ENCODE measurements around the gene ULK4. TPM values are rescaled to one million over a fixed set of nuclear protein-coding genes. Genes with fewer than 3 reads are reported as not detected.

Gene ULK4
- total and polyA plus RNA-seq, 2 of the 4 experiments (the other 2 are of a cell fraction) = 2.7 to 5.0 TPM

DNA sequence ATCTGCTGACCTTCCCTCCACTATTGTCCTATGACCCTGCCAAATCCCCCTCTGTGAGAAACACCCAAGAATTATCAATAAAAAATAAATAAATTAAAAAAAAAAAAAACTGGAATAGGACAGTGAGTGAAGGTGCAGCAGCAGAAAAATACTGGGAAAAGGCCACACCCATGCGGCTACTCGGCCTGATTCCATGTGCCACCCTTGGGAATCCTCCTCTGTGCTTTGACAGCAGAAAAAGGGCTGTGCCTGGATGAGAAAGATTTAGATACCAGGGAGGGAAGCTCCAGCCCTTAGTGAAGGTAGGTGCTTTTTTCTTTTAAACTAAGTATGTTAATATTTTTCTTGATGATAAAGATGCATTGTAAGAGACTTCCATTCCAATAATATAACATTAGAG, 654.8 kb downstream of the ULK4 start:
- Histone ChIP-seq H3K9ac (ENCODE audit: low read depth, low read length) (no peak overlapping the region), H3K36me3 (ENCODE audit: control insufficient read depth, insufficient read depth, low read length) (no peaks in the 10 kb centered on the region), H3K4me2 (ENCODE audit: low read depth, low read length) (no peak overlapping the region), H4K91ac (ENCODE audit: insufficient read depth, low read depth, low read length) (no peak overlapping the region), H4K20me1 (ENCODE audit: insufficient read depth, low read length) (no peaks in the 10 kb centered on the region), H3K9me3 (ENCODE audit: control insufficient read depth, insufficient read depth, low read length) (no peaks in the 10 kb centered on the region), H3K79me1 (ENCODE audit: low read depth in 1 of 2, low read length in 2 of 2) (no peaks in the 10 kb centered on the region), H2AFZ (replicated peaks; ENCODE audit: low read length, poor library complexity) (no peak overlapping the region), H3K4ac (ENCODE audit: low read depth, low read length) (no peak overlapping the region), H2AK9ac (replicated peaks; ENCODE audit: low read depth, low read length, poor library complexity) (no peak overlapping the region), H2AK5ac (ENCODE audit: low read depth, low read length) (no peak overlapping the region), H4K5ac (ENCODE audit: low read depth, low read length) (no peak overlapping the region), H2BK5ac (ENCODE audit: low read depth, low read length, poor library complexity, severe bottlenecking) (no peak overlapping the region), H4K8ac (ENCODE audit: low read depth in 2 of 2, low read length in 2 of 2) (no peak overlapping the region), H3K23ac (ENCODE audit: low read depth, low read length) (no peak overlapping the region), H3K18ac (ENCODE audit: low read depth, low read length) (no peak overlapping the region), H3K4me1 (ENCODE audit: control insufficient read depth, insufficient read depth, low read length) (no peaks in the 10 kb centered on the region), H2BK20ac (ENCODE audit: low read depth, low read length) (no peak overlapping the region), H3K27me3 (ENCODE audit: control insufficient read depth, insufficient read depth, low read length) (no peaks in the 10 kb centered on the region), H3K14ac (replicated peaks; ENCODE audit: low read depth, low read length) (no peak overlapping the region), H2BK120ac (ENCODE audit: low read depth, low read length) (no peak overlapping the region), H3K27ac (ENCODE audit: insufficient read depth, low read length) (no peak overlapping the region), H3K56ac (ENCODE audit: extremely low read depth, insufficient read depth, low read length) (no peak overlapping the region), H3K9me1 (ENCODE audit: insufficient read depth, low read length) (no peaks in the 10 kb centered on the region), H2BK15ac (ENCODE audit: low read depth, low read length) (no peak overlapping the region), H3K4me3 (ENCODE audit: insufficient read depth, low read depth, low read length) (no peak overlapping the region)
- dilution Hi-C loops (cut with HindIII; ENCODE audit: low sequenced_read_pairs, unreplicated experiment) = no loop called here
- BruUV-seq (replicated peaks) = no TSS peak
- no peak for TF ChIP-seq CHD1 (IDR thresholded peaks at IDR 0.05; ENCODE audit: low read depth, low read length)
- no peak for TF ChIP-seq FOS (IDR thresholded peaks at IDR 0.05; ENCODE audit: low read depth, low read length)
- TF ChIP-seq POLR2A (IDR thresholded peaks at IDR 0.05; ENCODE audit: low read depth, low read length) = no peak
- no peak for TF ChIP-seq MAZ (IDR thresholded peaks at IDR 0.05; ENCODE audit: borderline replicate concordance, low read depth, low read length)
- no peak for TF ChIP-seq RCOR1 (IDR thresholded peaks at IDR 0.05; ENCODE audit: insufficient replicate concordance, low read length)
- no peak for TF ChIP-seq RFX5 (IDR thresholded peaks at IDR 0.05; ENCODE audit: low read depth, low read length)
- no peak for TF ChIP-seq CEBPB (IDR thresholded peaks at IDR 0.05; ENCODE audit: low read depth, low read length)
- TF ChIP-seq RAD21 (IDR thresholded peaks at IDR 0.05; ENCODE audit: low read length) = no peak
- TF ChIP-seq, protein P1, sequence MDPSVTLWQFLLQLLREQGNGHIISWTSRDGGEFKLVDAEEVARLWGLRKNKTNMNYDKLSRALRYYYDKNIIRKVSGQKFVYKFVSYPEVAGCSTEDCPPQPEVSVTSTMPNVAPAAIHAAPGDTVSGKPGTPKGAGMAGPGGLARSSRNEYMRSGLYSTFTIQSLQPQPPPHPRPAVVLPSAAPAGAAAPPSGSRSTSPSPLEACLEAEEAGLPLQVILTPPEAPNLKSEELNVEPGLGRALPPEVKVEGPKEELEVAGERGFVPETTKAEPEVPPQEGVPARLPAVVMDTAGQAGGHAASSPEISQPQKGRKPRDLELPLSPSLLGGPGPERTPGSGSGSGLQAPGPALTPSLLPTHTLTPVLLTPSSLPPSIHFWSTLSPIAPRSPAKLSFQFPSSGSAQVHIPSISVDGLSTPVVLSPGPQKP (IDR thresholded peaks at IDR 0.05; ENCODE audit: borderline replicate concordance, low read depth, low read length) = no peak
- no peak for TF ChIP-seq SMC3 (IDR thresholded peaks at IDR 0.05; ENCODE audit: low read depth, low read length)
- no peak for TF ChIP-seq BHLHE40 (IDR thresholded peaks at IDR 0.05; ENCODE audit: low read depth, low read length)
- no peak for TF ChIP-seq NFE2L2 (IDR thresholded peaks at IDR 0.05; ENCODE audit: low read depth, low read length)
- no peak for TF ChIP-seq MAFK (IDR thresholded peaks at IDR 0.05; ENCODE audit: low read depth, low read length)
- POLR2A ChIA-PET (ENCODE audit: unreplicated experiment) = no interaction called here
- no CpG with 5 or more reads among the region's 2 CpGs for WGBS, 2 experiments (ENCODE audit: extremely low coverage in 2 of 2, insufficient read length in 1 of 2)
- intact Hi-C loops (cut with micrococcal nuclease) = no loop called here
- no peak for DNase-seq
- no peak for ATAC-seq (ENCODE audit: low read depth)
- CTCF ChIA-PET = no interaction called here
- in situ Hi-C loops (cut with MboI; ENCODE audit: low sequenced_read_pairs) = no loop called here
